Neuronal stem cell (in vitro differentiated cells): ENCODE measurements around the gene DSTYK.
"Not testable (repeated sequence)": the region's sequence is repeated elsewhere in the genome, so short reads cannot be mapped to it uniquely, and the experiment has no call there.

Experiments used
- DNase-seq: peaks from one replicate; pipeline ENCODE4 v3.0.0-alpha.2; 2013; ENCODE audit warnings: low spot score
- H2AFZ ChIP-seq: one replicate; pipeline ENCODE4 v1.6.1; 2013; ENCODE audit warnings: mild to moderate bottlenecking, low read length, inconsistent platforms
- H2AK5ac ChIP-seq: 2 replicates; pipeline ENCODE4 v1.6.1; 2013; ENCODE audit warnings: low read depth, mild to moderate bottlenecking, inconsistent platforms, low read length, moderate library complexity, mixed read lengths
- H2BK120ac ChIP-seq: 2 replicates; pipeline ENCODE4 v1.6.1; 2013; ENCODE audit warnings: low read depth, mild to moderate bottlenecking, inconsistent platforms, low read length, moderate library complexity, mixed read lengths
- H2BK12ac ChIP-seq: one replicate; pipeline ENCODE4 v1.6.1; 2013; ENCODE audit warnings: low read length, inconsistent platforms
- H2BK15ac ChIP-seq: 2 replicates; pipeline ENCODE4 v1.6.1; 2013; ENCODE audit warnings: mild to moderate bottlenecking, low read length, inconsistent platforms, mixed read lengths
- H2BK5ac ChIP-seq: one replicate; pipeline ENCODE4 v1.6.1; 2013; ENCODE audit warnings: inconsistent platforms, mild to moderate bottlenecking, low read length, moderate library complexity
- H3K14ac ChIP-seq: one replicate; pipeline ENCODE4 v1.6.1; 2013; ENCODE audit warnings: low read length, inconsistent platforms
- H3K18ac ChIP-seq: 2 replicates; pipeline ENCODE4 v1.6.1; 2013; ENCODE audit warnings: low read length, inconsistent platforms
- H3K23ac ChIP-seq: 2 replicates; pipeline ENCODE4 v1.6.1; 2013; ENCODE audit warnings: low read depth, mild to moderate bottlenecking, mixed read lengths, low read length, inconsistent platforms; ENCODE audit not compliant: poor library complexity
- H3K27ac ChIP-seq: replicated peaks from 3 replicates; pipeline ENCODE4 v1.5.1; 2013; ENCODE audit warnings: low read length, inconsistent platforms
- H3K27me3 ChIP-seq, 3 experiments: 2 replicates each; pipeline ENCODE4 v1.6.1; 2013; ENCODE audit warnings: low read length in 3 of 3, mild to moderate bottlenecking in 2 of 3, inconsistent platforms in 1 of 3, low read depth in 1 of 3, mixed read lengths in 1 of 3, moderate library complexity in 1 of 3; ENCODE audit not compliant: control insufficient read depth in 3 of 3, insufficient read depth in 3 of 3
- H3K36me3 ChIP-seq, 2 donors: replicated peaks in 1 of 2; 2 replicates each; pipeline ENCODE4 v1.6.1; 2013; ENCODE audit warnings: low read length in 2 of 2; ENCODE audit not compliant: control insufficient read depth in 2 of 2, insufficient read depth in 2 of 2
- H3K4ac ChIP-seq: 2 replicates; pipeline ENCODE4 v1.6.1; 2013; ENCODE audit warnings: inconsistent platforms, mild to moderate bottlenecking, low read length, moderate library complexity
- H3K4me1 ChIP-seq, 2 donors: 1 replicate in 1 of 2; 2 replicates in 1 of 2; pipeline ENCODE4 v1.6.1; 2013; ENCODE audit warnings: low read length in 2 of 2, low read depth in 1 of 2; ENCODE audit not compliant: control insufficient read depth in 2 of 2, insufficient read depth in 1 of 2
- H3K4me2 ChIP-seq: one replicate; pipeline ENCODE4 v1.6.1; 2013; ENCODE audit warnings: mild to moderate bottlenecking, low read length, inconsistent platforms; ENCODE audit not compliant: insufficient read depth, poor library complexity, severe bottlenecking
- H3K4me3 ChIP-seq, 2 donors: 2 replicates each; pipeline ENCODE4 v1.5.1; 2013; ENCODE audit warnings: low read length in 2 of 2, mild to moderate bottlenecking in 2 of 2, inconsistent platforms in 1 of 2, moderate library complexity in 1 of 2
- H3K79me1 ChIP-seq: one replicate; pipeline ENCODE4 v1.6.1; 2013; ENCODE audit warnings: low read depth, mild to moderate bottlenecking, inconsistent platforms, low read length, moderate library complexity
- H3K9ac ChIP-seq: one replicate; pipeline ENCODE4 v1.6.1; 2013; ENCODE audit warnings: mild to moderate bottlenecking, low read depth, low read length, inconsistent platforms; ENCODE audit not compliant: poor library complexity
- H3K9me3 ChIP-seq, 2 donors: replicated peaks in 1 of 2; 2 replicates each; pipeline versions ENCODE3 to v1.6.1; 2013; ENCODE audit warnings: low read length in 2 of 2, mild to moderate bottlenecking in 2 of 2, inconsistent platforms in 1 of 2, low read depth in 1 of 2, mixed read lengths in 1 of 2, moderate library complexity in 1 of 2; ENCODE audit not compliant: control insufficient read depth in 2 of 2, insufficient read depth in 1 of 2
- H4K8ac ChIP-seq: one replicate; pipeline ENCODE4 v1.6.1; 2013; ENCODE audit warnings: low read depth, mild to moderate bottlenecking, inconsistent platforms, low read length, moderate library complexity
- H4K91ac ChIP-seq: one replicate; pipeline ENCODE4 v1.6.1; 2013; ENCODE audit warnings: low read length, low read depth, mild to moderate bottlenecking, inconsistent platforms; ENCODE audit not compliant: poor library complexity
- WGBS, 2 donors: extraction: QIAGEN DNeasy Blood & Tissue Kit; methylation state at CpG; one replicate each; pipeline ENCODE4 v1.1.7; 2013; ENCODE audit warnings: missing lambda C conversion rate in 2 of 2, mixed read lengths in 1 of 2; ENCODE audit not compliant: insufficient read length in 2 of 2, insufficient replicate concordance in 1 of 2; ENCODE audit errors: extremely low coverage in 2 of 2; 5-methylcytosine and 5-hydroxymethylcytosine counted together

DSTYK gene

DNA sequence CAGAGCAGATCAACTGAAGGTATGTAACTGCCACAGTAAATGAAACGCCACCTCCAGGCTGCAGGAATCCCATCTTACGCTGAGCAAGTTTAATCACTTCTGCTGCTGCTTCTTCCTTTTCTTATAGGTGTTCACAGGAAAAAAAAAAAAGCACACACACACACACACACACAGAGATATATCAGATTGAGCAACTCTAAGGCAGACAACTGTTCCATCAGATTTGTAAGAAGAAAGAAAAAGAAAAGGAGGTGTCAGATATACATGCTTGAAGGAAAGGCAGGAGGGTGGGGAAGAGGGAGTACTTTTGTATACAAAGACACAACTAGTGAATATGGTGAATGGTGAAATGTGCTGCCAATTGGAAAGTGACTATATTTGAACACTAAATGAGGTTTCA is 28.6 kb downstream of the DSTYK start:
- Histone ChIP-seq H3K4me3 (no peak overlapping the region), H3K4me1 (no peaks in the 10 kb centered on the region), H3K23ac (no peak overlapping the region), H3K18ac (no peak overlapping the region), H3K14ac (no peak overlapping the region), H3K9me3 (no peaks in the 10 kb centered on the region), H3K4ac (no peak overlapping the region), H3K36me3 (peaks cover 4 to 20% of the 10 kb centered on the region in 2 donors), H4K8ac (no peak overlapping the region), H4K91ac (no peak overlapping the region), H3K79me1 (peaks cover 3% of the 10 kb centered on the region), H2BK15ac (no peak overlapping the region), H2BK120ac (no peak overlapping the region), H3K9ac (no peak overlapping the region), H2BK5ac (no peak overlapping the region), H2AFZ (no peak overlapping the region), H3K27me3 (no peaks in the 10 kb centered on the region), H3K4me2 (no peak overlapping the region), H2BK12ac (no peak overlapping the region), H2AK5ac (no peak overlapping the region), H3K27ac (no peak overlapping the region)
- no CpG with 5 or more reads among the region's 2 CpGs for WGBS, 2 donors
- DNase-seq: no peak

DNA sequence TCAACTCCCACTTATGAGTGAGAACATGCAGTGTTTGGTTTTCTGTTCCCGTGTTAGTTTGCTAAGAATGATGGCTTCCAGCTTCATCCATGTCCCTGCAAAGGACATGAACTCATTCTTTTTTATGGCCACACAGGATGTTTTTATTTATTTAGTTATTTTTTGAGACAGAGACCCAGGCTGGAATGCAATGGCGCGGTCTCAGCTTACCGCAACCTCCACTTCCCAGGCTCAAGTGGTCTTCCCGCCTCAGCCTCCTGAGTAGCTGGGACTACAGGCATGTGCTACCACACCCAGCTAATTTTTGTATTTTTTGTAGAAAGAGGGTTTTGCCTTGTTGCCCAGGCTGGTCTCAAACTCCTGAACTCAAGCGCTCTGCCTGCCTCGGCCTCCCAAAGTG is 31.2 kb downstream of the DSTYK start:
- H3K27me3 ChIP-seq, H2BK15ac ChIP-seq, H2AFZ ChIP-seq, H3K14ac ChIP-seq, H3K9me3 ChIP-seq, H3K4me2 ChIP-seq, H3K4ac ChIP-seq, H4K8ac ChIP-seq, H3K4me1 ChIP-seq, H3K4me3 ChIP-seq, H3K27ac ChIP-seq, H4K91ac ChIP-seq, H2BK12ac ChIP-seq, H3K23ac ChIP-seq, H2BK5ac ChIP-seq, H2BK120ac ChIP-seq, DNase-seq, H2AK5ac ChIP-seq, H3K18ac ChIP-seq, H3K79me1 ChIP-seq, H3K9ac ChIP-seq: not testable (repeated sequence)
- WGBS, 2 donors: no CpG with 5 or more reads among the region's 7 CpGs
- H3K36me3 ChIP-seq: peaks cover 0 to 11% of the 10 kb centered on the region in 2 donors

DNA sequence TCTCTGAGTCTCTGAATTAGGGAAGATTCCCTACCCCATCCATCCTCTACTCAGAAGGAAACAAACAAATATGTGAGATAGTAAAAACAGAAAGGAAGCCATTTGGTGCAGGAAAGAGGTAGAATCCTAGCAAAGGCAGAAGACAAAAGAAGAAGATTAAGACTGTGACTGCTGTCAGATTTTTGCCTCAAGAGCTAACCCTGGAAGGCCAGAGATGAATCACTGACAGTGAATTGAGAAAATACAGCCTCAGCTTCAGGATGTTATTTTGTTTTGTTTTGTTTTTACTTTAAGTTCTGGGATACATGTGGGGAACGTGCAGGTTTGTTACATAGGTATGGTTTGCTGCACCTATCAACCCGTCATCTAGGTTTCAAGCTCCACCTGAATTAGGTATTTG is 31.7 kb downstream of the DSTYK start:
- WGBS, 2 donors: no CpG with 5 or more reads among the region's 2 CpGs

DNA sequence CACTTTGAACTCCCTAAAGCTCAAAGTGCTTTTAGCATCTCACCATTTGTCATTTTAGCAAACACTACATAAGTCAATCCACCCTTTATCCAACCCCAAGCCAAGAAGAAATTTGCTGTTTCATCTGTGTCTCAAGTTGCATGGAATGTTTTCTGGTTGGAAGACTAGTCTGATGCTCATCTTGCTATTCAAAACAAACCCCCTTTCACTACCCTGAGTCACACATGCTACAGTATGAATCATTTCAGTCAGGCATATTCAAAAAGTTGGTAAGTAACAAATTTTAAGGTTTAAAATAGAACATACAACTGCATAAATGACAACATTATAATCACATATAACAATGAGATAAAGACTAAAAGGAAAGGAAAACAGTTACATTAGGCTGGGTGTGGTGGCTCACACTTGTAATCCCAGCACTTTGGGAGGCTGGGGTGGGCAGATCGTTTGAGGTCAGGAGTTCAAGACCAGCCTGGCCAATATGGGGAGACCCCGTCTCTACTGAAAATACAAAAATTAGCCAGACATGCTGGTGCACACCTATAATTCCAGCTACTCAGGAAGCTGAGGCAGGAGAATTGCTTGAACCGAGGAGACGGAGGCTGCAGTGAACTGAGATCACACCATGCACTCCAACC is 38.7 kb downstream of the DSTYK start:
- Histone ChIP-seq H3K4me1 (no peaks in the 10 kb centered on the region), H3K18ac (no peak overlapping the region), H3K4ac (no peak overlapping the region), H2BK120ac (no peak overlapping the region), H3K27me3 (no peaks in the 10 kb centered on the region), H2BK12ac (no peak overlapping the region), H4K91ac (no peak overlapping the region), H2BK15ac (no peak overlapping the region), H3K4me3 (no peak overlapping the region), H3K23ac (no peak overlapping the region), H3K9me3 (no peaks in the 10 kb centered on the region), H3K27ac (no peak overlapping the region), H2BK5ac (no peak overlapping the region), H3K14ac (no peak overlapping the region), H2AFZ (no peak overlapping the region), H3K36me3 (peaks cover 2 to 31% of the 10 kb centered on the region in 2 donors), H2AK5ac (no peak overlapping the region), H4K8ac (no peak overlapping the region), H3K4me2 (no peak overlapping the region), H3K79me1 (no peaks in the 10 kb centered on the region), H3K9ac (no peak overlapping the region)
- WGBS, 2 donors: no CpG with 5 or more reads among the region's 4 CpGs
- DNase-seq: no peak

More for the DNA sequence above, 31.7 kb downstream of the DSTYK start:
- Histone ChIP-seq H2AFZ (no peak overlapping the region), H2BK12ac (no peak overlapping the region), H3K79me1 (no peaks in the 10 kb centered on the region), H3K4me3 (no peak overlapping the region), H3K4ac (no peak overlapping the region), H2AK5ac (no peak overlapping the region), H3K36me3 (peaks cover 0 to 12% of the 10 kb centered on the region in 2 donors), H3K23ac (no peak overlapping the region), H3K4me1 (no peaks in the 10 kb centered on the region), H4K8ac (no peak overlapping the region), H3K27me3 (no peaks in the 10 kb centered on the region), H2BK5ac (no peak overlapping the region), H2BK15ac (no peak overlapping the region), H2BK120ac (no peak overlapping the region), H3K4me2 (no peak overlapping the region), H3K9ac (no peak overlapping the region), H3K14ac (no peak overlapping the region), H3K18ac (no peak overlapping the region), H4K91ac (no peak overlapping the region), H3K9me3 (no peaks in the 10 kb centered on the region), H3K27ac (no peak overlapping the region)
- DNase-seq: no peak
